Measurements from ENCODE around the gene SPACA7. TPM values are rescaled to one million over a fixed set of nuclear protein-coding genes. Genes with fewer than 3 reads are reported as not detected.

Gene SPACA7
- total and polyA plus RNA-seq, 4 donors, result not detected

GRCh38 chr13:112348642-112349345 is 27.4 kb upstream of the SPACA7 start:
- H3K36me3 ChIP-seq (ENCODE audit: control insufficient read depth, insufficient read depth, low read length), result no peaks in the 10 kb centered on the region
- H3K4me1 ChIP-seq (ENCODE audit: control insufficient read depth, insufficient read depth, low read length), result peaks cover 13% of the 10 kb centered on the region
- WGBS (ENCODE audit: insufficient coverage), result 88% methylated on average over 8 of the region's 12 CpGs
- H3K27me3 ChIP-seq (ENCODE audit: control insufficient read depth, insufficient read depth, low read length), result peaks cover 16% of the 10 kb centered on the region
- no peak for DNase-seq (ENCODE audit: low read depth in 4 of 6, low spot score in 6 of 6)
- H3K9me3 ChIP-seq (ENCODE audit: control insufficient read depth, insufficient read depth, low read length), result no peaks in the 10 kb centered on the region
- no peak overlapping the region for H3K27ac ChIP-seq (ENCODE audit: low read depth, low read length)
- H3K4me3 ChIP-seq (ENCODE audit: low read depth, low read length), result no peak overlapping the region

GRCh38 chr13:112349681-112350080 is 26.5 kb upstream of the SPACA7 start:
- no peak for DNase-seq (ENCODE audit: low read depth in 4 of 6, low spot score in 6 of 6)
- peaks cover 13% of the 10 kb centered on the region for H3K4me1 ChIP-seq (ENCODE audit: control insufficient read depth, insufficient read depth, low read length)
- WGBS (ENCODE audit: insufficient coverage), result 72% methylated on average over 13 of the region's 13 CpGs
- H3K4me3 ChIP-seq (ENCODE audit: low read depth, low read length), result no peak overlapping the region
- no peaks in the 10 kb centered on the region for H3K9me3 ChIP-seq (ENCODE audit: control insufficient read depth, insufficient read depth, low read length)
- peaks cover 16% of the 10 kb centered on the region for H3K27me3 ChIP-seq (ENCODE audit: control insufficient read depth, insufficient read depth, low read length)
- H3K27ac ChIP-seq (ENCODE audit: low read depth, low read length), result no peak overlapping the region
- H3K36me3 ChIP-seq (ENCODE audit: control insufficient read depth, insufficient read depth, low read length), result no peaks in the 10 kb centered on the region

- Histone ChIP-seq H3K27me3 (ENCODE audit: control insufficient read depth, insufficient read depth, low read length) (peaks cover 16% of the 10 kb centered on the region), H3K36me3 (ENCODE audit: control insufficient read depth, insufficient read depth, low read length) (no peaks in the 10 kb centered on the region), H3K9me3 (ENCODE audit: control insufficient read depth, insufficient read depth, low read length) (no peaks in the 10 kb centered on the region), H3K4me3 (ENCODE audit: low read depth, low read length) (no peak overlapping the region), H3K27ac (ENCODE audit: low read depth, low read length) (no peak overlapping the region), H3K4me1 (ENCODE audit: control insufficient read depth, insufficient read depth, low read length) (peaks cover 13% of the 10 kb centered on the region)
- DNase-seq (ENCODE audit: low read depth in 4 of 6, low spot score in 6 of 6), result no peak
- 82% methylated on average over 7 of the region's 11 CpGs for WGBS (ENCODE audit: insufficient coverage)
Observed at GRCh38 chr13:112350300-112350699, 25.9 kb upstream of the SPACA7 start.

GRCh38 chr13:112351825-112352224 is 24.3 kb upstream of the SPACA7 start:
- H3K9me3 ChIP-seq (ENCODE audit: control insufficient read depth, insufficient read depth, low read length), result no peaks in the 10 kb centered on the region
- H3K27ac ChIP-seq (ENCODE audit: low read depth, low read length), result no peak overlapping the region
- no peak for DNase-seq (ENCODE audit: low read depth in 4 of 6, low spot score in 6 of 6)
- H3K4me3 ChIP-seq (ENCODE audit: low read depth, low read length), result no peak overlapping the region
- H3K4me1 ChIP-seq (ENCODE audit: control insufficient read depth, insufficient read depth, low read length), result no peaks in the 10 kb centered on the region
- H3K36me3 ChIP-seq (ENCODE audit: control insufficient read depth, insufficient read depth, low read length), result no peaks in the 10 kb centered on the region
- H3K27me3 ChIP-seq (ENCODE audit: control insufficient read depth, insufficient read depth, low read length), result peaks cover 3% of the 10 kb centered on the region
- no CpG with 5 or more reads among the region's 8 CpGs for WGBS (ENCODE audit: insufficient coverage)

GRCh38 chr13:112353856-112354255 is 22.3 kb upstream of the SPACA7 start:
- WGBS (ENCODE audit: insufficient coverage), result 97% methylated on average over 11 of the region's 11 CpGs
- no peaks in the 10 kb centered on the region for H3K4me1 ChIP-seq (ENCODE audit: control insufficient read depth, insufficient read depth, low read length)

GRCh38 chr13:112354330-112355273 is 21.6 kb upstream of the SPACA7 start:
- Histone ChIP-seq H3K4me3 (ENCODE audit: low read depth, low read length) (no peak overlapping the region), H3K9me3 (ENCODE audit: control insufficient read depth, insufficient read depth, low read length) (no peaks in the 10 kb centered on the region), H3K36me3 (ENCODE audit: control insufficient read depth, insufficient read depth, low read length) (no peaks in the 10 kb centered on the region), H3K27ac (ENCODE audit: low read depth, low read length) (no peak overlapping the region), H3K4me1 (ENCODE audit: control insufficient read depth, insufficient read depth, low read length) (no peaks in the 10 kb centered on the region), H3K27me3 (ENCODE audit: control insufficient read depth, insufficient read depth, low read length) (no peaks in the 10 kb centered on the region)
- WGBS (ENCODE audit: insufficient coverage), result 88% methylated on average over 28 of the region's 32 CpGs
- DNase-seq (ENCODE audit: low read depth in 4 of 6, low spot score in 6 of 6), result no peak

More at GRCh38 chr13:112353856-112354255, 22.3 kb upstream of the SPACA7 start:
- H3K4me3 ChIP-seq (ENCODE audit: low read depth, low read length), result no peak overlapping the region
- H3K27ac ChIP-seq (ENCODE audit: low read depth, low read length), result no peak overlapping the region
- H3K9me3 ChIP-seq (ENCODE audit: control insufficient read depth, insufficient read depth, low read length), result no peaks in the 10 kb centered on the region
- H3K36me3 ChIP-seq (ENCODE audit: control insufficient read depth, insufficient read depth, low read length), result no peaks in the 10 kb centered on the region
- no peaks in the 10 kb centered on the region for H3K27me3 ChIP-seq (ENCODE audit: control insufficient read depth, insufficient read depth, low read length)
- no peak for DNase-seq (ENCODE audit: low read depth in 4 of 6, low spot score in 6 of 6)

GRCh38 chr13:112355274-112355838 is 20.8 kb upstream of the SPACA7 start:
- Histone ChIP-seq H3K4me3 (ENCODE audit: low read depth, low read length) (no peak overlapping the region), H3K36me3 (ENCODE audit: control insufficient read depth, insufficient read depth, low read length) (no peaks in the 10 kb centered on the region), H3K27ac (ENCODE audit: low read depth, low read length) (no peak overlapping the region), H3K27me3 (ENCODE audit: control insufficient read depth, insufficient read depth, low read length) (no peaks in the 10 kb centered on the region), H3K4me1 (ENCODE audit: control insufficient read depth, insufficient read depth, low read length) (no peaks in the 10 kb centered on the region), H3K9me3 (ENCODE audit: control insufficient read depth, insufficient read depth, low read length) (no peaks in the 10 kb centered on the region)
- WGBS (ENCODE audit: insufficient coverage), result 84% methylated on average over 15 of the region's 15 CpGs
- DNase-seq (ENCODE audit: low read depth in 4 of 6, low spot score in 6 of 6), result no peak

GRCh38 chr13:112356190-112356589 is 20.0 kb upstream of the SPACA7 start:
- DNase-seq (ENCODE audit: low read depth in 4 of 6, low spot score in 6 of 6), result no peak
- Histone ChIP-seq H3K4me3 (ENCODE audit: low read depth, low read length) (no peak overlapping the region), H3K9me3 (ENCODE audit: control insufficient read depth, insufficient read depth, low read length) (no peaks in the 10 kb centered on the region), H3K36me3 (ENCODE audit: control insufficient read depth, insufficient read depth, low read length) (no peaks in the 10 kb centered on the region), H3K27me3 (ENCODE audit: control insufficient read depth, insufficient read depth, low read length) (no peaks in the 10 kb centered on the region), H3K27ac (ENCODE audit: low read depth, low read length) (no peak overlapping the region), H3K4me1 (ENCODE audit: control insufficient read depth, insufficient read depth, low read length) (no peaks in the 10 kb centered on the region)
- 66% methylated on average over 13 of the region's 13 CpGs for WGBS (ENCODE audit: insufficient coverage)

GRCh38 chr13:112358156-112358555 is 18.0 kb upstream of the SPACA7 start:
- 93% methylated on average over 4 of the region's 4 CpGs for WGBS (ENCODE audit: insufficient coverage)
- Histone ChIP-seq H3K4me3 (ENCODE audit: low read depth, low read length) (no peak overlapping the region), H3K27me3 (ENCODE audit: control insufficient read depth, insufficient read depth, low read length) (no peaks in the 10 kb centered on the region), H3K9me3 (ENCODE audit: control insufficient read depth, insufficient read depth, low read length) (no peaks in the 10 kb centered on the region), H3K27ac (ENCODE audit: low read depth, low read length) (no peak overlapping the region), H3K36me3 (ENCODE audit: control insufficient read depth, insufficient read depth, low read length) (no peaks in the 10 kb centered on the region), H3K4me1 (ENCODE audit: control insufficient read depth, insufficient read depth, low read length) (no peaks in the 10 kb centered on the region)
- no peak for DNase-seq (ENCODE audit: low read depth in 4 of 6, low spot score in 6 of 6)

All from spinal cord (tissue), 10 donors.